SK-N-SH treated with all-trans-retinoic acid at 6 μM for 48 hours (cell line): ENCODE data around the gene BCR.

Experiments
- TOX ChIP-seq: fragments of 250-450 bp; sonication (Bioruptor Pico); IDR thresholded peaks from 2 replicates; pipeline ENCODE4 v1.8.0; 2021; ENCODE audit warnings: mild to moderate bottlenecking, moderate library complexity, borderline replicate concordance
- TF ChIP-seq, protein P1 (sequence below): fragments of 250-450 bp; sonication (Bioruptor Pico); IDR thresholded peaks from 2 replicates; pipeline ENCODE4 v1.5.0; 2020; ENCODE audit warnings: mild to moderate bottlenecking, moderate library complexity
- TF ChIP-seq, protein P2 (sequence below): fragments of 250-450 bp; sonication (Bioruptor Pico); IDR thresholded peaks from 2 replicates; pipeline ENCODE4 v1.8.0; 2020; ENCODE audit warnings: mild to moderate bottlenecking, moderate library complexity, borderline replicate concordance

DNA sequence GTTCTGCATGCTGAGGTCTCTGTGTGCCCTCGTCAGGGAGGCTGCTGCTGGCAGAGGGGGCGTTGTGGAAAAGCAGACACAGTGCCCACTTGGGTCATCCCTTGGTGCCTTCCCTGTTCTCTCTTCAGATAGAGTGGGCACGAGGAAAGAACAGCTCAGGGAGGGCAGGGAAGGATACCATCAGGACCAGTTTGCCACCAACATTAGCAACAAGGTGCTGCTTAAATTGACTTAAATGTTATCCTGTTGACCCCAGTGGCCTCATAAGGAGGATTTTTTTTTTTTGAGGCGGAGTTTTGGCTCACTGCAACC is 91.2 kb downstream of the BCR start:
- TF ChIP-seq TOX (CRISPR knock-in tag): no peak
- TF ChIP-seq, protein P1, sequence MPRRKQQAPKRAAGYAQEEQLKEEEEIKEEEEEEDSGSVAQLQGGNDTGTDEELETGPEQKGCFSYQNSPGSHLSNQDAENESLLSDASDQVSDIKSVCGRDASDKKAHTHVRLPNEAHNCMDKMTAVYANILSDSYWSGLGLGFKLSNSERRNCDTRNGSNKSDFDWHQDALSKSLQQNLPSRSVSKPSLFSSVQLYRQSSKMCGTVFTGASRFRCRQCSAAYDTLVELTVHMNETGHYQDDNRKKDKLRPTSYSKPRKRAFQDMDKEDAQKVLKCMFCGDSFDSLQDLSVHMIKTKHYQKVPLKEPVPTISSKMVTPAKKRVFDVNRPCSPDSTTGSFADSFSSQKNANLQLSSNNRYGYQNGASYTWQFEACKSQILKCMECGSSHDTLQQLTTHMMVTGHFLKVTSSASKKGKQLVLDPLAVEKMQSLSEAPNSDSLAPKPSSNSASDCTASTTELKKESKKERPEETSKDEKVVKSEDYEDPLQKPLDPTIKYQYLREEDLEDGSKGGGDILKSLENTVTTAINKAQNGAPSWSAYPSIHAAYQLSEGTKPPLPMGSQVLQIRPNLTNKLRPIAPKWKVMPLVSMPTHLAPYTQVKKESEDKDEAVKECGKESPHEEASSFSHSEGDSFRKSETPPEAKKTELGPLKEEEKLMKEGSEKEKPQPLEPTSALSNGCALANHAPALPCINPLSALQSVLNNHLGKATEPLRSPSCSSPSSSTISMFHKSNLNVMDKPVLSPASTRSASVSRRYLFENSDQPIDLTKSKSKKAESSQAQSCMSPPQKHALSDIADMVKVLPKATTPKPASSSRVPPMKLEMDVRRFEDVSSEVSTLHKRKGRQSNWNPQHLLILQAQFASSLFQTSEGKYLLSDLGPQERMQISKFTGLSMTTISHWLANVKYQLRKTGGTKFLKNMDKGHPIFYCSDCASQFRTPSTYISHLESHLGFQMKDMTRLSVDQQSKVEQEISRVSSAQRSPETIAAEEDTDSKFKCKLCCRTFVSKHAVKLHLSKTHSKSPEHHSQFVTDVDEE (CRISPR knock-in tag): no peak
- TF ChIP-seq, protein P2, sequence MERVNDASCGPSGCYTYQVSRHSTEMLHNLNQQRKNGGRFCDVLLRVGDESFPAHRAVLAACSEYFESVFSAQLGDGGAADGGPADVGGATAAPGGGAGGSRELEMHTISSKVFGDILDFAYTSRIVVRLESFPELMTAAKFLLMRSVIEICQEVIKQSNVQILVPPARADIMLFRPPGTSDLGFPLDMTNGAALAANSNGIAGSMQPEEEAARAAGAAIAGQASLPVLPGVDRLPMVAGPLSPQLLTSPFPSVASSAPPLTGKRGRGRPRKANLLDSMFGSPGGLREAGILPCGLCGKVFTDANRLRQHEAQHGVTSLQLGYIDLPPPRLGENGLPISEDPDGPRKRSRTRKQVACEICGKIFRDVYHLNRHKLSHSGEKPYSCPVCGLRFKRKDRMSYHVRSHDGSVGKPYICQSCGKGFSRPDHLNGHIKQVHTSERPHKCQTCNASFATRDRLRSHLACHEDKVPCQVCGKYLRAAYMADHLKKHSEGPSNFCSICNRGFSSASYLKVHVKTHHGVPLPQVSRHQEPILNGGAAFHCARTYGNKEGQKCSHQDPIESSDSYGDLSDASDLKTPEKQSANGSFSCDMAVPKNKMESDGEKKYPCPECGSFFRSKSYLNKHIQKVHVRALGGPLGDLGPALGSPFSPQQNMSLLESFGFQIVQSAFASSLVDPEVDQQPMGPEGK: no peak
